A673 (cell line): Measurements from ENCODE around the gene COL4A1. TPM values are rescaled to one million over a fixed set of nuclear protein-coding genes. Genes with fewer than 3 reads are reported as not detected.

ENCODE experiments used
- BruUV-seq: library from RNA; stranded (reverse); fragments of 400-500 nt; replicated peaks from 2 replicates; lab custom pipeline; 2021; lab: Mats Ljungman, UMichigan
- CTCF ChIA-PET: fragments of 300-600 bp; sonication (Branson Sonifier 250); formaldehyde crosslinking; loops from one replicate; lab custom pipeline; 2022; ENCODE audit warnings: antibody characterized with exemption; lab: Charles Lee
- POLR2A ChIA-PET: fragments of 300-600 bp; sonication (Branson Sonifier 250); formaldehyde crosslinking; loops from one replicate; lab custom pipeline; 2022; ENCODE audit warnings: antibody characterized with exemption; ENCODE audit not compliant: low non-redundant PET; lab: Charles Lee
- DNase-seq: peaks from one replicate; pipeline ENCODE4 v3.0.0-alpha.2; 2015; ENCODE audit warnings: low spot score
- H3K27ac ChIP-seq: fragments of 200-600 bp; sonication (generic); 2 replicates; pipeline ENCODE4 v1.5.1; 2016; ENCODE audit warnings: mixed run types, low read depth, mild to moderate bottlenecking, mixed read lengths, antibody characterized with exemption, low read length; ENCODE audit not compliant: poor library complexity, severe bottlenecking
- H3K27me3 ChIP-seq: fragments of 200-600 bp; sonication (generic); replicated peaks from 2 replicates; pipeline ENCODE4 v1.6.1; 2017; ENCODE audit warnings: mixed run types, low read depth, mild to moderate bottlenecking, mixed read lengths, antibody characterized with exemption, low read length; ENCODE audit not compliant: insufficient read depth, poor library complexity
- H3K36me3 ChIP-seq: fragments of 200-600 bp; sonication (generic); 2 replicates; pipeline ENCODE4 v1.6.1; 2016; ENCODE audit warnings: mixed run types, mild to moderate bottlenecking, mixed read lengths, antibody characterized with exemption, low read length; ENCODE audit not compliant: insufficient read depth, poor library complexity, severe bottlenecking
- H3K4me1 ChIP-seq: fragments of 200-600 bp; sonication (generic); 2 replicates; pipeline ENCODE4 v1.6.1; 2017; ENCODE audit warnings: mixed run types, mild to moderate bottlenecking, mixed read lengths, antibody characterized with exemption, low read length; ENCODE audit not compliant: insufficient read depth, poor library complexity, severe bottlenecking
- H3K4me3 ChIP-seq: fragments of 200-600 bp; sonication (generic); 2 replicates; pipeline ENCODE4 v1.5.1; 2016; ENCODE audit warnings: low read depth, mixed run types, mild to moderate bottlenecking, mixed read lengths, low read length; ENCODE audit not compliant: poor library complexity, severe bottlenecking
- H3K9me3 ChIP-seq: fragments of 200-600 bp; sonication (generic); 2 replicates; pipeline ENCODE4 v1.6.1; 2016; ENCODE audit warnings: mixed run types, low read depth, mild to moderate bottlenecking, mixed read lengths, antibody characterized with exemption, low read length; ENCODE audit not compliant: poor library complexity, severe bottlenecking
- CTCF ChIP-seq: fragments of 300-800, 200-600 bp; sonication (generic); conservative IDR thresholded peaks from 2 replicates; pipeline ENCODE4 v1.5.1; 2017; ENCODE audit warnings: low read depth, mild to moderate bottlenecking, antibody characterized with exemption, low read length, moderate library complexity, mixed read lengths
- EZH2 ChIP-seq: fragments of 200-600 bp; sonication (generic); IDR thresholded peaks from 2 replicates; pipeline ENCODE4 v1.6.1; 2017; ENCODE audit warnings: borderline replicate concordance, low read depth, mild to moderate bottlenecking, mixed read lengths, antibody characterized with exemption, low read length; ENCODE audit not compliant: poor library complexity, severe bottlenecking
- intact Hi-C: fragments of 100-400 bp; cut with micrococcal nuclease; formaldehyde crosslinking; loops from one replicate; pipeline ENCODE4 v1.10.0; 2022; ENCODE audit not compliant: unreplicated experiment
- total RNA-seq: library from RNA; stranded (reverse); gene quantifications from 2 replicates; pipeline ENCODE4 v1.2.3, GENCODE V29; 2021

COL4A1 gene
- total RNA-seq, 1 experiment from 2014 or later = 83.9 TPM

GRCh38 chr13:110233181-110233950 is 73.6 kb downstream of the COL4A1 start:
- POLR2A ChIA-PET = no interaction called here
- no TSS peak for BruUV-seq
- intact Hi-C loops = no loop called here
- H3K4me1 ChIP-seq = peaks cover 45% of the 10 kb centered on the region
- CTCF ChIA-PET = interaction anchor here (0.8 kb wide), 1 partner anchor 14 kb away, joined by 3 read pairs; no protein-coding TSS in a partner anchor
- H3K36me3 ChIP-seq = no peaks in the 10 kb centered on the region
- no peaks in the 10 kb centered on the region for H3K9me3 ChIP-seq
- H3K4me3 ChIP-seq = no peak overlapping the region
- TF ChIP-seq EZH2 = no peak
- TF ChIP-seq CTCF = no peak
- H3K27ac ChIP-seq = no peak overlapping the region
- peak; percentile 67 for DNase-seq
- no peaks in the 10 kb centered on the region for H3K27me3 ChIP-seq

GRCh38 chr13:110232756-110233155 is 74.2 kb downstream of the COL4A1 start:
- intact Hi-C loops = no loop called here
- Histone ChIP-seq H3K4me3 (no peak overlapping the region), H3K4me1 (peaks cover 44% of the 10 kb centered on the region), H3K27me3 (no peaks in the 10 kb centered on the region), H3K36me3 (no peaks in the 10 kb centered on the region), H3K27ac (no peak overlapping the region), H3K9me3 (no peaks in the 10 kb centered on the region)
- no peak for TF ChIP-seq EZH2
- no peak for TF ChIP-seq CTCF
- BruUV-seq = no TSS peak
- DNase-seq = no peak
- CTCF ChIA-PET = interaction anchor here (0.8 kb wide), 1 partner anchor 15 kb away, joined by 3 read pairs; no protein-coding TSS in a partner anchor
- POLR2A ChIA-PET = no interaction called here

DNA sequence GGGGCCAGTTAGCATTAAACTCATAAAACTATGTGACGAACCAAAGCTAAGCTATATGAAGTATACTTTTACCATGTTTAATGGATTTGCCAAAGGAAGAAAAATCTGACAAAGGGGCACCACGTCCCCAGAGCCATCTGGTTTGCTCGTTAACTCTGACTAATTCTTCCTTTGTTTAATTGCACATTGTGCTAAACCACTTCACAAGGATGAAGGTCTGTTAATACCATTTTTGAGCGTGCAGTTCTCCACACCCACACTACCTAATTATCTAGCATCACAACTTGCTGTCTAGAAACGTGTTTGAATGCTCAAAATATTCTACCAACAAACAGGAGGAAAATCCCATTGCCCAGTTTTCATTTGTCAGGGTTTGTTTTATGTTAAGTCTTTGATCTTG is 74.8 kb downstream of the COL4A1 start:
- TF ChIP-seq EZH2 (no peak), CTCF (no peak)
- Histone ChIP-seq H3K36me3 (no peaks in the 10 kb centered on the region), H3K27ac (no peak overlapping the region), H3K4me3 (no peak overlapping the region), H3K9me3 (no peaks in the 10 kb centered on the region), H3K27me3 (no peaks in the 10 kb centered on the region), H3K4me1 (peaks cover 50% of the 10 kb centered on the region)
- BruUV-seq = no TSS peak
- CTCF ChIA-PET = no interaction called here
- intact Hi-C loops = no loop called here
- POLR2A ChIA-PET = no interaction called here
- peak; percentile 31 for DNase-seq
